ENCODE data around the gene ARHGAP26.
A peak's percentile ranks its signal among the peaks of the same experiment; 100 is the strongest.
"Not testable (repeated sequence)": the region's sequence is repeated elsewhere in the genome, so short reads cannot be mapped to it uniquely, and the experiment has no call there.

ARHGAP26 gene

DNA sequence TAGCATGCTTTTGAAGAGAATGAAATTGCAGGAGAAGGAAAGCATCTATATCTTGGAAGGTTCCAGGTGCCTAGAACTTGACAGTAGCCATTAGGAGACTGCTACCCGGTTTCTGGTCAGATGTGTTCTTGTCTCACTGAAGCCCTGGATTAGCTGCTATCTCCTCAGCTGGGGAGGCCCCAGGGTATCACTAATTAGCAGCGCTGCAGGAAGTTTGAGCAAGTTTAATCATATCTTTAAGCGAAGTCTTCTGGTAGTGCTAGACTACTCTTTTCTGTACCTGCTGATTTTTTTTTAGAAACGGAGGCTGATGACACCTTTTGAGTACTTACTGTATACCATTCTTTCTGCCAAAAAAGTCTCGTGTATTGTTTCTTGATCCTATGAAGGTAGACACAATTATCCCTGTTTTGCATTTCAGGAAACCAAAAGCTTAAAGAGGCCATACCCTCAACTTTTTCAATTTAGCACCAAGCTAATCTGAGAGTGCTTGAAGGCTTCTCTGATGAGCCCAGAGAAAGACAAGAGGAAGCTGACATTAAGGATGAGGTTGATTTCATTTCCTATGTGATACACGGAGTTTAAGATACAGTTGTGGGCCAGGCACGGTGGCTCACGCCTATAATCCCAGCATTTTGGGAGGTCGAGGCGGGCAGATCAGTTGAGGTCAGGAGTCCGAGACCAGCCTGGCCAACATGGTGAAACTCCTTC, 201.3 kb downstream of the ARHGAP26 start:
- DNase-seq = no peak

GRCh38 chr5:142972064-142972570, 201.9 kb downstream of the ARHGAP26 start:
- DNase-seq = no peak

GRCh38 chr5:142973932-142974331, 203.8 kb downstream of the ARHGAP26 start:
- DNase-seq = no peak

DNA sequence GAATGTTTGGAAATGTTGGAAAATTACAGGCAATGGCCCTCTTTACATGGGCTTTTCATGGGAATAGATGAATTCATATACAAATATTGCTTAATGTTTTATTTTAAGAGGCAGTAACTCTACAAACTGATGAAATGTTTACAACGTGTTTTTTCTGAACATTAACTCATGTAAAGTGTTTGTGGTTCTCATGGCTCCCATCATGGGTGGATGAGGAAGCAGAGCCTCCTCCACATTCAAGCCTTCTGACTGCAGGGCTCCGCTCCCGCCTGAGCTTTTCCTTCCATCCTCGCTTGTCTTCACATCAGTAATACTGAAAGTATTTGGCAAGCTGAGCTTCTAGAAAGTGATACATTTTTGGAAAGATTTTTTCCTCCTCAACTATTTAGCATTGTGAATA, 204.2 kb downstream of the ARHGAP26 start:
- DNase-seq = no peak

DNA sequence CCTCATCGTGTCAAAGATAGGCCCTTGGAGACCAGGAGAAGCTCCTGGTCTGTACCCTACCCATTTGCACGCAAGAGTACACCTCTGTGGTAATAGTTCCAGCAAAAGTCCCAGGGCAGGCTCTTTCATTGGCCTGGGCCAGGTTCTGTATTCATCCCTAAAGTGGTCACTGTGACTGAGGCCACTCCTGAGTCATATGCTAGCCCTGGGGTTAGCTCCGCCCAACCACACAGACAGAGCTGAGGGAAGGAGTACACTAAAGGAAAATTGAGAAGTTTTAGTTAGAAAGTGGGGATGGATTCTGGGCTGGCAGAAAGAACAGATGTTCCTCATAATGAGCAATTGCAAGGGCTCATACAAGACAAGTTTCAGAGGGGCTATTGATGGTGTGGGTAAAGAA, 206.7 kb downstream of the ARHGAP26 start:
- no peak for DNase-seq

GRCh38 chr5:142977363-142978051, 207.3 kb downstream of the ARHGAP26 start:
- no peak for DNase-seq

DNA sequence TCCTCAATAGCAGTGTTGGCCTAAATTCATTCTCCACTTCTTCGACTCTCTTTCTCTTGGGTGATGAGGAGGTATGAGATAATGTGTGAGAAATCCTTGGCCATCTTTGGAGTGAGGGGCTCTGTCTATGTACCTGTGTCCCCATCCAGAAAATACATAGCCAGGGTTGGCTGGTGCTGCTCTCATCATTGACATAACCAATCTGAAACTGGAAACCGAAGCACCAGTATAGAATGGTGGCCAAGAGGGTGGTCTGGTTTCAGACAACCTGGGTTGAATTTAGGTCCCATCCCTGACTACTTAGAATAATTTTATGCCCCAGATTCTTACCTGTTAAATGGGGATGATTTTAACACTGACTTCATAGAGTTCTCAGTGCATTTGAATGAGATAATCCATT, 208.1 kb downstream of the ARHGAP26 start:
- no peak for DNase-seq

- DNase-seq = no peak
Observed at GRCh38 chr5:142978726-142979125, 208.5 kb downstream of the ARHGAP26 start.

DNA sequence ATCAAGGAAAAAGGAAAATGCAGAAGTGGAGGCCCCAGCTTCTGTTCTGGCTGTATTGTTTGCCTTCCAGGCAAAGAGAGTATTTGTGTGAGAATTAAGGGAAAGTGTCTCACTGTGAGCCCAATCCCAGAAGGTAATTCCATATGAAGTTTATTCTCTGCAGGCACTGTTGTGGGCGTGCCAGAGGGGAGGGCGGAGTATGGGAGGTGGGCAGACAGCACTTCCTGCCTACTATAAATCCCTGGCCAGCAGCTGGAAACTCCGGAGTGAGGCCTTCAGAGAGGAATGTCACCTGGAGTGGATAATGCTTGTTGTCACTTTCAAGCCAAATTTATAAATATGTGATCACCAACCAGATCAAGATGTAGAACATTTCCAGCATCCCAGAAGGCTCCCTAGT, 209.5 kb downstream of the ARHGAP26 start:
- no peak for DNase-seq

DNA sequence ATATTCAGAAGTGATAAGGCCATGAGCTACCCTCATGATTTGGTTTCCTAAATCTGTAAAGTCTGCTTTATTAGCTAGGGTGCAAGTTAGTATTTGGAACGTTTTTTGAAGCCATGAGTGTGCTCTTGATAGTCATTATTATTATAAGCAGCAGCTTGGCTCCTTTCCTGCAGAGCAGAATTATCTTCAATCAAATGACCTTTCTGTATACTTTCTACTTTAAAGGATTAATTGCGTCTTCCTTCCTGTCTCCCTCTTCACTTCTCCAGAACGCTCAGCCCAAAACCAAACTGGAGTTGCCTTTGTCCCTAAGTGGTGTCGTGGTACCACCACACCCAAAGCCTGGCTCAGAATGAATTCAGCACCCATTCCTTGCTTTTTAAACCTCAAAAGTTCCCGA, 211.3 kb downstream of the ARHGAP26 start:
- DNase-seq = peak; percentile 12

- peak; percentile 74 for DNase-seq
Observed at GRCh38 chr5:142981886-142982820, 212.0 kb downstream of the ARHGAP26 start.

DNA sequence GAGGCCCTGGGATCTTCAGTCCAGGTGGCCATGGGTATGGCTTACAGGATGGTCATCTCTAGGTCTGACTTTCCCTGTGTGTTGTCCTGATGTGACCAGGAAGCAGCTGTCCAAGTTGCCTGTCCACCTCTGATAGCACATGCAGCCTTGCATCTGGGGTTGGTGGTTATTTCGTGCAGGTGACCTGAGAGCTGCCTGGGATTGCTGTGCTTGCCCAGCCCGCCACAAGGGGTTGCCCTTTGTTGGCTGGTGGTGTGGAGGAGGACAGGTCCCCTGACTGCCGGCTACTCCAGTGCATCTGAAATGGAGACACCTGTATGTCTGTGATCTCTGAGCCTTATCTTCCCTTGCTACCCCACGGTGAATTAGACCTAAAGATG, 212.6 kb downstream of the ARHGAP26 start:
- DNase-seq = no peak

DNA sequence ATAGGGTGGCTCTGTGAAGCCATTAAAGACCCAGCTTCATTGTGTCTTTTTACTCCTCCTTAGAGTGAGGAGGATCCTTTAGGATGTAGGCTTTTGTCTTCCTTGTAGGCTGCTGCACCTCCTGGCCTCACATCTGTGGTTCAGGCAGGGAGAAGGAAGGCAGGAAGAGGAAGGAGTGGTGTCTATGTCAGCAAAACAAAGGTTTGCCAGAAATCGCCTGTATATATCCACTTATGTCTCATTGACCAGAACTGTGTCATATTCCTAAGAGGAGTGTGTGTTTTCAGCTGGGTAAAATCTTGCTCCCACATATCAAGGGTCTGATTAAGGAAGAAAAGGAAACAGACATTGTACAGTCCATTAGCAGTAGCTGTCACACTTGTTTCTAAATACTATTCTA, 213.8 kb downstream of the ARHGAP26 start:
- no peak for DNase-seq

GRCh38 chr5:142984525-142984924, 214.3 kb downstream of the ARHGAP26 start:
- no peak for DNase-seq

DNA sequence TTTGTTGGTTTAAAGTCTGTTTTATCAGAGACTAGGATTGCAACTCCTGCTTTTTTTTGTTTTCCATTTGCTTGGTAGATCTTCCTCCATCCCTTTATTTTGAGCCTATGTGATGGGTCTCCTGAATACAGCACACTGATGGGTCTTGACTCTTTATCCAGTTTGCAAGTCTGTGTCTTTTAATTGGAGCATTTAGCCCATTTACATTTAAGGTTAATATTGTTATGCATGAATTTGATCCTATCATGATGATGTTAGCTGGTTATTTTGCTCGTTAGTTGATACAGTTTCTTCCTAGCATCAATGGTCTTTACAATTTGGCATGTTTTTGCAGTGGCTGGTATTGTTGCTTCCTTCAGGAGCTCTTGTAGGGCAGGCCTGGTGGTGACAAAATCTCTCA, 219.1 kb downstream of the ARHGAP26 start:
- DNase-seq = not testable (repeated sequence)

DNA sequence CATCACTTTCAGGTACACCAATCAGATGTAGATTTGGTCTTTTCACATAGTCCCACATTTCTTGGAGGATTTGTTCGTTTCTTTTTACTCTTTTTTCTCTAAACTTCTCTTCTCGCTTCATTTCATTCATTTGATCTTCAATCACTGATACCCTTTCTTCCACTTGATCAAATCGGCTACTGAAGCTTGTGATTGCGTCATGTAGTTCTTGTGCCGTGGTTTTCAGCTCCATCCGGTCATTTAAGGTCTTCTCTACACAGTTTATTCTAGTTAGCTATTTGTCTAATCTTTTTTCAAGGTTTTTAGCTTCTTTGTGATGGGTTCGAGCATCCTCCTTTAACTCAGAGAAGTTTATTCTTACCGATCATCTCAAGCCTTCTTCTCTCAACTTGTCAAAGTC, 219.9 kb downstream of the ARHGAP26 start:
- DNase-seq = not testable (repeated sequence)

DNA sequence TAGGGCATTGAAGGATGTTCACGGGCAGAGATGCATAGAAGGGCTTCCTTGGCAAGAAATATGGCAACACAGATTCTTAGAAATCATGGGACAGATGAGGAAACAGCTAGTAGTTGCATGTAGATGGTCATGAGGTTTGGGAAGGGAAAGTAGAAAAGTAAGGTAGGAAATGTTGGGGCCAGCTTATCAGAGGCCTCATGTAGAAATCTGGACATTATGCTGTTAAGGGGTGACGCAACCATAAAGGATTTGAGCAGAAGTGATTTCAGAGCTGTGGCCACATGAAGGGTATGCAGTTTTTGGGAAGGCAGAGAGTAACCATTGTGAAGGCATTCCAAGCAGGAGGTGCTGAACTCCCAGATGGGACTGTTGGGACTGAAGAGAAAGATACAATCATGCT, 224.0 kb downstream of the ARHGAP26 start:
- DNase-seq = no peak

DNA sequence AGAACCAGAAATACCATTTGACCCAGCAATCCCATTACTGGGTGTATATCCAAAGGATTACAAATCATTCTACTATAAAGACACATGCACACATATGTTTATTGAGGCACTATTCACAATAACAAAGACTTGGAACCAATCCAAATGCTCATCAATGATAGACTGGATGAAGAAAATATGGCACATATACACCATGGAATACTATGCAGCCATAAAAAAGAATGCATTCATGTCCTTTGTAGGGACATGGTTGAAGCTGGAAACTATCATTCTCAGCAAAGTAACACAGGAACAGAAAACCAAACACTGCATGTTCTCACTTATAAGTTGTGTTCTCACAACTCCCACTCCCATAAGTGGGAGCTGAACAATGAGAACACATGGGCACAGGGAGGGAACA, 225.4 kb downstream of the ARHGAP26 start:
- DNase-seq = not testable (repeated sequence)

GRCh38 chr5:142997591-142997990, 227.4 kb downstream of the ARHGAP26 start:
- DNase-seq = no peak

GRCh38 chr5:142998316-142999020, 228.3 kb downstream of the ARHGAP26 start:
- DNase-seq = no peak

- not testable (repeated sequence) for DNase-seq
Observed at GRCh38 chr5:143000551-143000950, 230.4 kb downstream of the ARHGAP26 start.

DNA sequence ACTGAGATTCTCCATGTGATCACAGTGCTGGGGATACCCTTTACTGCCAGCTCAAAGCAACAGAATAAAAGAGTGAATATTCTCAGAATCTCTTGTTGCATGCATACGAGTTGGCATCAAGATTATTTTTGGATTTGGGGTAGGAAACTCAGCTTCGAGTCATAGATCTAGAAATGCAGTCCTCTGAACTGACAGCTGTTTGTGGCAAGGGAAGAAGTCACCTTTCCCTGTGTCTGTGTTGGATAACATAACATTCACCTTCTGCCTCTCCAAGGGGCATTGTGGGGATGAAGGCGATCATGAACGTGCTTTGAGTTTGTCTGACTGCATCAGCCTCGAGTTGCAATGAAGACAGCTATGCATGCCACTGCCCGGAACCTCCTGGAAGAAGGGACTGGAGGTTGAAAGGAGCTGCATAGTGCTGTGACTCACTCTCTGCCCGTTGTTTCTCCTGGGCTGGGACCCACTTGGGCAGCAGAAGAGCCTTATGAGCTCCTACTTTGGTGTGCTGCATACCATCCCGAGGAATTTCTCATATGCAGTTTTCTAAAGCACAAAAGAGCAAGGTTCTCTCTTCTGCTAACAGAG, 231.7 kb downstream of the ARHGAP26 start:
- DNase-seq = no peak
